Measurements from ENCODE around the gene ITPR1. TPM values are rescaled to one million over a fixed set of nuclear protein-coding genes. Genes with fewer than 3 reads are reported as not detected.

Gene ITPR1
- total RNA-seq, 2 donors from 2014 or later = 5.9 TPM

DNA sequence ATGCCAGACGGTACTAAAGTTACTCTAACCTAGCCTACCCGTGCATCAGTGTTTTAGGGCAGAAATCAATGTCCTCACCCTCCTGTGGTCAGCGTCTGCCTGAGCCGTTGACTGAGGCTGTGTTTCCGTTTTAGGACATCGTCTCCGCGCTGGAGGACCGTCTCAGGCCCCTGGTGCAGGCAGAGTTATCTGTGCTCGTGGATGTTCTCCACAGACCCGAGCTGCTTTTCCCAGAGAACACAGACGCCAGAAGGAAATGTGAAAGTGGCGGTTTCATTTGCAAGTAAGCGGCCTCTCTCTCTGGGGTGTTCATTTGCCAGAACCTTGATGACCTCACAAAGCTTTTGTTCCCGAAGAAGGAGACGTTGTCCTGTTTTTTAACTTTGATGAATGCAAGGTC, 217.0 kb downstream of the ITPR1 start:
- H3K4me3 ChIP-seq (ENCODE audit: low read length) = no peak overlapping the region
- H3K36me3 ChIP-seq (ENCODE audit: control insufficient read depth, insufficient read depth, low read length) = no peaks in the 10 kb centered on the region
- H3K27ac ChIP-seq (ENCODE audit: low read depth, low read length) = no peak overlapping the region
- no peaks in the 10 kb centered on the region for H3K4me1 ChIP-seq (ENCODE audit: control insufficient read depth, insufficient read depth, low read length)
- no peaks in the 10 kb centered on the region for H3K36me3 Mint-ChIP-seq (ENCODE audit: low read depth)
- no peaks in the 10 kb centered on the region for H3K27me3 Mint-ChIP-seq (ENCODE audit: insufficient read depth)
- H3K27ac Mint-ChIP-seq = no peak overlapping the region
- WGBS, 2 experiments (ENCODE audit: insufficient coverage in 1 of 2, insufficient read length in 1 of 2) = 91% methylated on average over 16 of the region's 16 CpGs
- TF ChIP-seq, protein P1, sequence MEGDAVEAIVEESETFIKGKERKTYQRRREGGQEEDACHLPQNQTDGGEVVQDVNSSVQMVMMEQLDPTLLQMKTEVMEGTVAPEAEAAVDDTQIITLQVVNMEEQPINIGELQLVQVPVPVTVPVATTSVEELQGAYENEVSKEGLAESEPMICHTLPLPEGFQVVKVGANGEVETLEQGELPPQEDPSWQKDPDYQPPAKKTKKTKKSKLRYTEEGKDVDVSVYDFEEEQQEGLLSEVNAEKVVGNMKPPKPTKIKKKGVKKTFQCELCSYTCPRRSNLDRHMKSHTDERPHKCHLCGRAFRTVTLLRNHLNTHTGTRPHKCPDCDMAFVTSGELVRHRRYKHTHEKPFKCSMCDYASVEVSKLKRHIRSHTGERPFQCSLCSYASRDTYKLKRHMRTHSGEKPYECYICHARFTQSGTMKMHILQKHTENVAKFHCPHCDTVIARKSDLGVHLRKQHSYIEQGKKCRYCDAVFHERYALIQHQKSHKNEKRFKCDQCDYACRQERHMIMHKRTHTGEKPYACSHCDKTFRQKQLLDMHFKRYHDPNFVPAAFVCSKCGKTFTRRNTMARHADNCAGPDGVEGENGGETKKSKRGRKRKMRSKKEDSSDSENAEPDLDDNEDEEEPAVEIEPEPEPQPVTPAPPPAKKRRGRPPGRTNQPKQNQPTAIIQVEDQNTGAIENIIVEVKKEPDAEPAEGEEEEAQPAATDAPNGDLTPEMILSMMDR (conservative IDR thresholded peaks at IDR 0.05) = no peak
- H3K4me1 Mint-ChIP-seq = peaks cover 8% of the 10 kb centered on the region
- no peaks in the 10 kb centered on the region for H3K9me3 Mint-ChIP-seq
- no peaks in the 10 kb centered on the region for H3K27me3 ChIP-seq (ENCODE audit: control insufficient read depth, insufficient read depth, low read length, poor library complexity, severe bottlenecking)
- no peak overlapping the region for H3K4me3 Mint-ChIP-seq
- no peak for DNase-seq
- no peak overlapping the region for H3K9ac ChIP-seq (ENCODE audit: extremely low read depth, low read length, poor library complexity, severe bottlenecking)
- no peaks in the 10 kb centered on the region for H3K9me3 ChIP-seq (ENCODE audit: control insufficient read depth, low read length)

DNA sequence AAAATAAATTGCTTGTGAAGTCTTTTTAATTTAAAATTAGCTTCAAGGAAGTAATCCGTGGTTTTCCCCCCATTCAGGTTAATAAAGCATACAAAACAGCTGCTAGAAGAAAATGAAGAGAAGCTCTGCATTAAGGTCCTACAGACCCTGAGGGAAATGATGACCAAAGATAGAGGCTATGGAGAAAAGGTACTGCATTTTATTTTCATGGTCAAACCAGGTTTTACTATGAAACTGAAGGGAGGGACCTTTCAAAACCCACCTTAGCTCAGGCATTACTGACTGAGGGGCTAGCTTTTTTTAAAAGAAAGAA, 218.5 kb downstream of the ITPR1 start:
- Histone ChIP-seq H3K36me3 (ENCODE audit: control insufficient read depth, insufficient read depth, low read length) (no peaks in the 10 kb centered on the region), H3K9me3 (ENCODE audit: control insufficient read depth, low read length) (no peaks in the 10 kb centered on the region), H3K4me1 (ENCODE audit: control insufficient read depth, insufficient read depth, low read length) (no peaks in the 10 kb centered on the region), H3K27ac (ENCODE audit: low read depth, low read length) (no peak overlapping the region), H3K27me3 (ENCODE audit: control insufficient read depth, insufficient read depth, low read length, poor library complexity, severe bottlenecking) (no peaks in the 10 kb centered on the region), H3K4me3 (ENCODE audit: low read length) (no peak overlapping the region), H3K9ac (ENCODE audit: extremely low read depth, low read length, poor library complexity, severe bottlenecking) (no peak overlapping the region)
- WGBS, 2 experiments (ENCODE audit: insufficient coverage in 1 of 2, insufficient read length in 1 of 2) = 0% methylated on average over 1 of the region's 1 CpG
- Mint-ChIP-seq H3K27ac (no peak overlapping the region), H3K36me3 (ENCODE audit: low read depth) (no peaks in the 10 kb centered on the region), H3K4me3 (no peak overlapping the region), H3K9me3 (no peaks in the 10 kb centered on the region), H3K27me3 (ENCODE audit: insufficient read depth) (no peaks in the 10 kb centered on the region), H3K4me1 (peaks cover 8% of the 10 kb centered on the region)
- no peak for DNase-seq
- TF ChIP-seq, protein P1 (conservative IDR thresholded peaks at IDR 0.05) = no peak

DNA sequence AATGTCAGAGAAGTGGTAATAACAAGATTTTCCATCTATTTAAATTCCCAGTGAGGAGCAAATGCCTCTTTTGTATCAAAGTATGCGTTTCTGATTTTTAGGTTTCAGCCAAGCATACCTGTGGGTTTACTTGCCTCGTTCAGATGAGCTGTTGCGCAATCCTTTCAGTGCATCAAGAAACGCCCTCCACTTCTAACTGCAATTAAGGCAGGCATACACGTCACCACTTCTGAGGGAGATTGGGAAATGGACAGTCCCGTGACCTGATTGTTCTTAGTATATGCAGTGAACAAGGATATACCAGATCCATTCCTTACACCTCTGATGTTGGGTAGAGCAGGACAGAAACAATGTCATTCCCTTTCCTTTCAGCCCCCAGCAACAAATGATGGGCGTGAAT, 219.0 kb downstream of the ITPR1 start:
- TF ChIP-seq, protein P1 (conservative IDR thresholded peaks at IDR 0.05) = no peak
- DNase-seq = no peak
- Histone ChIP-seq H3K4me3 (ENCODE audit: low read length) (no peak overlapping the region), H3K36me3 (ENCODE audit: control insufficient read depth, insufficient read depth, low read length) (no peaks in the 10 kb centered on the region), H3K9me3 (ENCODE audit: control insufficient read depth, low read length) (no peaks in the 10 kb centered on the region), H3K9ac (ENCODE audit: extremely low read depth, low read length, poor library complexity, severe bottlenecking) (no peak overlapping the region), H3K27ac (ENCODE audit: low read depth, low read length) (no peak overlapping the region), H3K4me1 (ENCODE audit: control insufficient read depth, insufficient read depth, low read length) (no peaks in the 10 kb centered on the region), H3K27me3 (ENCODE audit: control insufficient read depth, insufficient read depth, low read length, poor library complexity, severe bottlenecking) (no peaks in the 10 kb centered on the region)
- 84 to 100% methylated on average over 1 to 7 of the region's 7 CpGs for WGBS, 2 experiments (ENCODE audit: insufficient coverage in 1 of 2, insufficient read length in 1 of 2)
- H3K27ac Mint-ChIP-seq = no peak overlapping the region
- no peak overlapping the region for H3K4me3 Mint-ChIP-seq
- no peaks in the 10 kb centered on the region for H3K27me3 Mint-ChIP-seq (ENCODE audit: insufficient read depth)
- no peaks in the 10 kb centered on the region for H3K9me3 Mint-ChIP-seq
- H3K36me3 Mint-ChIP-seq (ENCODE audit: low read depth) = no peaks in the 10 kb centered on the region
- peaks cover 8% of the 10 kb centered on the region for H3K4me1 Mint-ChIP-seq
